Suprapubic skin (tissue), 4 donors: ENCODE measurements around the gene PTP4A2.

ENCODE experiments used
- POLR2A ChIP-seq, 2 donors: fragments of 450-650 bp; IDR thresholded peaks; one replicate each; pipeline ENCODE4 v1.6.1; 2017; ENCODE audit warnings: antibody characterized with exemption in 2 of 2, mild to moderate bottlenecking in 2 of 2, moderate library complexity in 2 of 2
- POLR2AphosphoS5 ChIP-seq, 3 donors: sonication (generic); formaldehyde crosslinking; IDR thresholded peaks; one replicate each; pipeline ENCODE4 v1.6.1; 2017; ENCODE audit warnings: antibody characterized with exemption in 3 of 3
- TF ChIP-seq, protein P1 (sequence below), 2 donors: fragments of 200-600 bp in 1 of 2; fragments of 450-650 bp in 1 of 2; sonication (generic) in 1 of 2; IDR thresholded peaks; one replicate each; pipeline ENCODE4 v1.5.1; 2016 to 2019; ENCODE audit warnings: antibody characterized with exemption in 2 of 2, mild to moderate bottlenecking in 1 of 2, moderate library complexity in 1 of 2

- TF ChIP-seq, protein P1, sequence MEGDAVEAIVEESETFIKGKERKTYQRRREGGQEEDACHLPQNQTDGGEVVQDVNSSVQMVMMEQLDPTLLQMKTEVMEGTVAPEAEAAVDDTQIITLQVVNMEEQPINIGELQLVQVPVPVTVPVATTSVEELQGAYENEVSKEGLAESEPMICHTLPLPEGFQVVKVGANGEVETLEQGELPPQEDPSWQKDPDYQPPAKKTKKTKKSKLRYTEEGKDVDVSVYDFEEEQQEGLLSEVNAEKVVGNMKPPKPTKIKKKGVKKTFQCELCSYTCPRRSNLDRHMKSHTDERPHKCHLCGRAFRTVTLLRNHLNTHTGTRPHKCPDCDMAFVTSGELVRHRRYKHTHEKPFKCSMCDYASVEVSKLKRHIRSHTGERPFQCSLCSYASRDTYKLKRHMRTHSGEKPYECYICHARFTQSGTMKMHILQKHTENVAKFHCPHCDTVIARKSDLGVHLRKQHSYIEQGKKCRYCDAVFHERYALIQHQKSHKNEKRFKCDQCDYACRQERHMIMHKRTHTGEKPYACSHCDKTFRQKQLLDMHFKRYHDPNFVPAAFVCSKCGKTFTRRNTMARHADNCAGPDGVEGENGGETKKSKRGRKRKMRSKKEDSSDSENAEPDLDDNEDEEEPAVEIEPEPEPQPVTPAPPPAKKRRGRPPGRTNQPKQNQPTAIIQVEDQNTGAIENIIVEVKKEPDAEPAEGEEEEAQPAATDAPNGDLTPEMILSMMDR (IDR thresholded peaks at IDR 0.05): no peak
- TF ChIP-seq POLR2A (IDR thresholded peaks at IDR 0.05) (no peak), POLR2AphosphoS5 (IDR thresholded peaks at IDR 0.05) (no peak)
Measured at GRCh38 chr1:31943546-31944184, 5.5 kb upstream of the PTP4A2 start.
